ENCODE data around the gene TCF7L2.

Gene TCF7L2

GRCh38 chr10:113137941-113138685 is 188.1 kb downstream of the TCF7L2 start:
- no peaks in the 10 kb centered on the region for H3K9me3 Mint-ChIP-seq
- DNase-seq (ENCODE audit: low spot score in 2 of 2) (no peak), ATAC-seq (ENCODE audit: low read depth) (no peak)
- no peak overlapping the region for H3K4me3 Mint-ChIP-seq
- H3K36me3 Mint-ChIP-seq, result no peaks in the 10 kb centered on the region
- peaks cover 5% of the 10 kb centered on the region for H3K27me3 Mint-ChIP-seq
- no peak overlapping the region for H3K27ac Mint-ChIP-seq
- no peaks in the 10 kb centered on the region for H3K4me1 Mint-ChIP-seq

GRCh38 chr10:113138937-113139585 is 189.0 kb downstream of the TCF7L2 start:
- DNase-seq (ENCODE audit: low spot score in 2 of 2), result no peak
- Mint-ChIP-seq H3K9me3 (no peaks in the 10 kb centered on the region), H3K27me3 (peaks cover 5% of the 10 kb centered on the region), H3K36me3 (no peaks in the 10 kb centered on the region), H3K4me1 (no peaks in the 10 kb centered on the region), H3K27ac (no peak overlapping the region), H3K4me3 (no peak overlapping the region)
- no peak for ATAC-seq (ENCODE audit: low read depth)

- Mint-ChIP-seq H3K27me3 (peaks cover 5% of the 10 kb centered on the region), H3K4me3 (no peak overlapping the region), H3K9me3 (no peaks in the 10 kb centered on the region), H3K4me1 (no peaks in the 10 kb centered on the region), H3K27ac (no peak overlapping the region), H3K36me3 (no peaks in the 10 kb centered on the region)
- ATAC-seq (ENCODE audit: low read depth), result no peak
- DNase-seq (ENCODE audit: low spot score in 2 of 2), result no peak
These were observed 189.7 kb downstream of the TCF7L2 start for GRCh38 chr10:113139699-113140098.

GRCh38 chr10:113140143-113141011 is 190.3 kb downstream of the TCF7L2 start:
- DNase-seq (ENCODE audit: low spot score in 2 of 2), result no peak
- Mint-ChIP-seq H3K36me3 (no peaks in the 10 kb centered on the region), H3K4me3 (no peak overlapping the region), H3K9me3 (no peaks in the 10 kb centered on the region), H3K4me1 (no peaks in the 10 kb centered on the region), H3K27me3 (peaks cover 5% of the 10 kb centered on the region), H3K27ac (no peak overlapping the region)
- ATAC-seq (ENCODE audit: low read depth), result no peak

GRCh38 chr10:113142601-113143362 is 192.7 kb downstream of the TCF7L2 start:
- H3K27me3 Mint-ChIP-seq, result peaks cover 3% of the 10 kb centered on the region
- H3K9me3 Mint-ChIP-seq, result no peaks in the 10 kb centered on the region
- no peak overlapping the region for H3K4me3 Mint-ChIP-seq
- no peaks in the 10 kb centered on the region for H3K36me3 Mint-ChIP-seq
- ATAC-seq (ENCODE audit: low read depth) (no peak), DNase-seq (ENCODE audit: low spot score in 2 of 2) (no peak)
- H3K4me1 Mint-ChIP-seq, result no peaks in the 10 kb centered on the region
- no peak overlapping the region for H3K27ac Mint-ChIP-seq

GRCh38 chr10:113144576-113144975 is 194.5 kb downstream of the TCF7L2 start:
- Mint-ChIP-seq H3K27ac (no peak overlapping the region), H3K9me3 (no peaks in the 10 kb centered on the region), H3K4me3 (no peak overlapping the region), H3K36me3 (no peaks in the 10 kb centered on the region), H3K27me3 (no peaks in the 10 kb centered on the region), H3K4me1 (no peaks in the 10 kb centered on the region)
- ATAC-seq (ENCODE audit: low read depth), result no peak
- DNase-seq (ENCODE audit: low spot score in 2 of 2), result no peak

GRCh38 chr10:113148071-113148825 is 198.2 kb downstream of the TCF7L2 start:
- Mint-ChIP-seq H3K27me3 (no peaks in the 10 kb centered on the region), H3K9me3 (no peaks in the 10 kb centered on the region), H3K4me3 (no peak overlapping the region), H3K36me3 (no peaks in the 10 kb centered on the region), H3K27ac (no peak overlapping the region), H3K4me1 (no peaks in the 10 kb centered on the region)
- DNase-seq (ENCODE audit: low spot score in 2 of 2) (no peak), ATAC-seq (ENCODE audit: low read depth) (no peak)

- Mint-ChIP-seq H3K27me3 (no peaks in the 10 kb centered on the region), H3K27ac (no peak overlapping the region), H3K4me1 (no peaks in the 10 kb centered on the region), H3K36me3 (no peaks in the 10 kb centered on the region), H3K4me3 (no peak overlapping the region), H3K9me3 (peaks cover 1% of the 10 kb centered on the region)
- ATAC-seq (ENCODE audit: low read depth) (no peak), DNase-seq (ENCODE audit: low spot score in 2 of 2) (no peak)
These were observed 198.9 kb downstream of the TCF7L2 start for GRCh38 chr10:113148901-113149300.

GRCh38 chr10:113149626-113150025 is 199.6 kb downstream of the TCF7L2 start:
- DNase-seq (ENCODE audit: low spot score in 2 of 2) (no peak), ATAC-seq (ENCODE audit: low read depth) (no peak)
- Mint-ChIP-seq H3K4me3 (no peak overlapping the region), H3K36me3 (no peaks in the 10 kb centered on the region), H3K9me3 (peaks cover 1% of the 10 kb centered on the region), H3K27ac (no peak overlapping the region), H3K27me3 (no peaks in the 10 kb centered on the region), H3K4me1 (no peaks in the 10 kb centered on the region)

- H3K36me3 Mint-ChIP-seq, result no peaks in the 10 kb centered on the region
- H3K4me3 Mint-ChIP-seq, result no peak overlapping the region
- H3K4me1 Mint-ChIP-seq, result no peaks in the 10 kb centered on the region
- H3K27ac Mint-ChIP-seq, result no peak overlapping the region
- no peaks in the 10 kb centered on the region for H3K27me3 Mint-ChIP-seq
- DNase-seq (ENCODE audit: low spot score in 2 of 2) (no peak), ATAC-seq (ENCODE audit: low read depth) (no peak)
- peaks cover 1% of the 10 kb centered on the region for H3K9me3 Mint-ChIP-seq
These were observed 201.2 kb downstream of the TCF7L2 start for GRCh38 chr10:113151190-113151666.

- Mint-ChIP-seq H3K27me3 (no peaks in the 10 kb centered on the region), H3K9me3 (peaks cover 1% of the 10 kb centered on the region), H3K36me3 (no peaks in the 10 kb centered on the region), H3K27ac (no peak overlapping the region), H3K4me1 (no peaks in the 10 kb centered on the region), H3K4me3 (no peak overlapping the region)
- ATAC-seq (ENCODE audit: low read depth) (no peak), DNase-seq (ENCODE audit: low spot score in 2 of 2) (no peak)
These were observed 203.6 kb downstream of the TCF7L2 start for GRCh38 chr10:113153493-113154102.

- no peak overlapping the region for H3K4me3 Mint-ChIP-seq
- no peak overlapping the region for H3K27ac Mint-ChIP-seq
- ATAC-seq (ENCODE audit: low read depth), result no peak
- no peak for DNase-seq (ENCODE audit: low spot score in 2 of 2)
- H3K4me1 Mint-ChIP-seq, result no peaks in the 10 kb centered on the region
- H3K27me3 Mint-ChIP-seq, result no peaks in the 10 kb centered on the region
- no peaks in the 10 kb centered on the region for H3K36me3 Mint-ChIP-seq
- H3K9me3 Mint-ChIP-seq, result peaks cover 1% of the 10 kb centered on the region
These were observed 207.4 kb downstream of the TCF7L2 start for GRCh38 chr10:113157441-113157840.

GRCh38 chr10:113158183-113158582 is 208.1 kb downstream of the TCF7L2 start:
- DNase-seq (ENCODE audit: low spot score in 2 of 2) (no peak), ATAC-seq (ENCODE audit: low read depth) (no peak)
- peaks cover under 1% of the 10 kb centered on the region for H3K27me3 Mint-ChIP-seq
- no peaks in the 10 kb centered on the region for H3K4me1 Mint-ChIP-seq
- H3K9me3 Mint-ChIP-seq, result peaks cover 1% of the 10 kb centered on the region
- H3K36me3 Mint-ChIP-seq, result no peaks in the 10 kb centered on the region
- H3K4me3 Mint-ChIP-seq, result no peak overlapping the region
- no peak overlapping the region for H3K27ac Mint-ChIP-seq
